ENCODE results near the gene CCDC71. TPM values are rescaled to one million over a fixed set of nuclear protein-coding genes. Genes with fewer than 3 reads are reported as not detected.

CCDC71 gene
- total RNA-seq, 2 donors from 2014 or later = 16.7 to 25.2 TPM

DNA sequence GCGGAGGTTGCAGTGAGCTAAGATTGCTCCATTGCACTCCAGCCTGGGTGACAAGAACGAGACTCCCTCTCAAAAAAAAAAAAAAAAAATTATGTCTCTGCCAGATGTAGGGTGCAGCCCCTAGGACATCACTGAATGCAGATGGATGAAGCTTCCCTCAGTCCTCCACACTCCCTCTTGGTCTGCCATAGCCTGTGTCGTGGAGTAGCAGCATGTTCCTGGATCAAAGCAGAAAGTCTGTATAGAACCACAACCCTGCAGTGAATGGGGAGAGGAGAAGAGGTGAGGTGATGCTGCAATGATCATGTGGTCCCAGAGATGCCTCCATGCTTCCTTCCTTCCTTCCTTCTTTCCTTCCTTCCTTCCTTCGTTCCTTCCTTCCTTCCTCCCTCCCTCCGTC, 18.0 kb downstream of the CCDC71 start:
- Histone ChIP-seq H3K27me3 (no peaks in the 10 kb centered on the region), H3K4me3 (no peak overlapping the region), H3K36me3 (no peaks in the 10 kb centered on the region), H3K4me1 (no peaks in the 10 kb centered on the region), H3K27ac (no peak overlapping the region), H3K9me3 (no peaks in the 10 kb centered on the region)
- no peak for DNase-seq (ENCODE audit: low spot score)
- TF ChIP-seq, protein P1, sequence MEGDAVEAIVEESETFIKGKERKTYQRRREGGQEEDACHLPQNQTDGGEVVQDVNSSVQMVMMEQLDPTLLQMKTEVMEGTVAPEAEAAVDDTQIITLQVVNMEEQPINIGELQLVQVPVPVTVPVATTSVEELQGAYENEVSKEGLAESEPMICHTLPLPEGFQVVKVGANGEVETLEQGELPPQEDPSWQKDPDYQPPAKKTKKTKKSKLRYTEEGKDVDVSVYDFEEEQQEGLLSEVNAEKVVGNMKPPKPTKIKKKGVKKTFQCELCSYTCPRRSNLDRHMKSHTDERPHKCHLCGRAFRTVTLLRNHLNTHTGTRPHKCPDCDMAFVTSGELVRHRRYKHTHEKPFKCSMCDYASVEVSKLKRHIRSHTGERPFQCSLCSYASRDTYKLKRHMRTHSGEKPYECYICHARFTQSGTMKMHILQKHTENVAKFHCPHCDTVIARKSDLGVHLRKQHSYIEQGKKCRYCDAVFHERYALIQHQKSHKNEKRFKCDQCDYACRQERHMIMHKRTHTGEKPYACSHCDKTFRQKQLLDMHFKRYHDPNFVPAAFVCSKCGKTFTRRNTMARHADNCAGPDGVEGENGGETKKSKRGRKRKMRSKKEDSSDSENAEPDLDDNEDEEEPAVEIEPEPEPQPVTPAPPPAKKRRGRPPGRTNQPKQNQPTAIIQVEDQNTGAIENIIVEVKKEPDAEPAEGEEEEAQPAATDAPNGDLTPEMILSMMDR (IDR thresholded peaks at IDR 0.05) = no peak

DNA sequence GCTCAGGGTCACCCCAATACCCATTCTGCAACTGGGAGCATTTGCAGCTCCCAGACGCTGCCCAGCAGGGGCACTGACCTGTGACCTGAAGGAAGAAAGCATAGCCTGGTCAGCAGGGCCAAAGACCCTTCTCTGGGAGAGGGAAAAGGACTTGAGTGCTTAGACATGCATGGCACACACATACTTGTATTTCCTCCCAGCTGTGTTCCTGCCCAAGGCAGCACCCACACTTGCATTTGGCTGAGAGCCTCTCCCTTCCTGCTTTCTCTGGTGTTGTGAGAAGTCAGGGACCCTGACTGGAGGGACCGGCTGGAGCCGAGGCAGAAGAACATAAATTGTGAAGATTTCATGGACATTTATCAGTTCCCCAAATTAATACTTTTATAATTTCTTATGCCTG, 26.1 kb downstream of the CCDC71 start:
- no peak overlapping the region for H3K27ac ChIP-seq
- no peak overlapping the region for H3K4me3 ChIP-seq
- no peaks in the 10 kb centered on the region for H3K9me3 ChIP-seq
- no peaks in the 10 kb centered on the region for H3K36me3 ChIP-seq
- H3K4me1 ChIP-seq = no peaks in the 10 kb centered on the region
- TF ChIP-seq, protein P1 (IDR thresholded peaks at IDR 0.05) = no peak
- no peaks in the 10 kb centered on the region for H3K27me3 ChIP-seq
- no peak for DNase-seq (ENCODE audit: low spot score)

DNA sequence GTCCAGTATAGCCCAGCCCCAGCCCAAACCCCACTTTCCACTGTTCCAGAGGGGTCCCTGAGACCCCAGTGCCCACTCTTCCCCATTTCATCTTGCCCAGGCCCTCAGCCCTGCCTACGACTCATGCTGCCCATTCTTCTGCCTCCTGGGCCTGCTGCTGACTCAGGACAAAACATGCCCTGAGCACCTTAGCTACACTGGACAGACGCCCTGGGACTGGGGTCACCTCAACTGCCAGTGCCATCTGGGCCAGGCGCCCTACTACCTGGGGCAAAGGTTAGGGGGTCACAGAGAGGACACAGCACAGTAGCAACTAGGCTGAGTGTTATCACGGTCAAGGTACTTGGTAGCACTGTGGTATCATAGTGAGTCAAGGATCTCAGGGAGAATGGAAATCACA, 30.6 kb downstream of the CCDC71 start:
- H3K36me3 ChIP-seq = peaks cover 12% of the 10 kb centered on the region
- no peaks in the 10 kb centered on the region for H3K27me3 ChIP-seq
- H3K4me3 ChIP-seq = no peak overlapping the region
- H3K4me1 ChIP-seq = peaks cover 0 to 19% of the 10 kb centered on the region in 2 donors
- DNase-seq (ENCODE audit: low spot score) = no peak
- no peaks in the 10 kb centered on the region for H3K9me3 ChIP-seq
- TF ChIP-seq, protein P1 (IDR thresholded peaks at IDR 0.05) = no peak
- no peak overlapping the region for H3K27ac ChIP-seq

DNA sequence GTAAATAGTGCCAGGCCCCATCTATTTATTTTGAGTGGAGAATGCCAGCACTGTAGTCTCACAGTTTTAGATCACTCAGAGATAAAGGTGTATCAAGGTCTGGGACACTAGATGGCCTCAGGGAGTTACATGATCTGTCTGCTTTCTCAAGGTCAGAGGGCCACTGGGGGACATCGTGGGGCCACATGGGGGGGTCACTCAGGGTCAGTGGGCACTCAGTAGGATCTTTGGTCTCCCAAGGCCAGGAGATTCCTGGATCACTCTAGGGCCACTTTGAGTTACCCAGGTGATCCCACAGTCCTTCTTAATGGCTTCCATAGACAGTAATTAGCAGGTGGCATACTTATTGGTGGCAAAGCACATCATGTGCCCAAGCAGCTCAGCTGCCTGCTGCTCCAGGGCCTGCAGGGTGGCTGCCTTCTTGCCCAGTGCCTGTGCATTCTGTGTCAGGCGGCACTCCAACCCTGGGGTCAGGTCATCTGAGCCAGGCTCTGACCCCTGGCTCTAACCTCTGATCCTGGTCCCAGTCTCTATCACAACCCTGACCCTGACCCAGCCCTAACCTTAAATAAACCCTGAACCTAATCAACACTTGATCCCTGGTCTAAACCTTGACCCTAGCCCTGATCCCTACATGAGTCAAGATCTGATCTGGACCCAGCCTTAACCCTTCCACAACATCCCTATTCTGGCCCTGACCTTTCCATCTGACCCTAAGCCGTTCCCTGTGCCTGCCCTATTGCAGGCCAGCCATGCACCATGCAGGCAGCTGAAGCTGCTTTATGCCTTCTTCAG, 31.5 kb downstream of the CCDC71 start:
- TF ChIP-seq, protein P1 (IDR thresholded peaks at IDR 0.05) = no peak
- peaks cover 20% of the 10 kb centered on the region for H3K36me3 ChIP-seq
- peak overlapping the region; percentile 90 to 92 for H3K27ac ChIP-seq
- H3K4me1 ChIP-seq = peaks cover 0 to 27% of the 10 kb centered on the region in 2 donors
- peak overlapping the region in 1 of 2 donors; percentile 67 for H3K4me3 ChIP-seq
- no peaks in the 10 kb centered on the region for H3K9me3 ChIP-seq
- H3K27me3 ChIP-seq = no peaks in the 10 kb centered on the region
- no peak for DNase-seq (ENCODE audit: low spot score)

DNA sequence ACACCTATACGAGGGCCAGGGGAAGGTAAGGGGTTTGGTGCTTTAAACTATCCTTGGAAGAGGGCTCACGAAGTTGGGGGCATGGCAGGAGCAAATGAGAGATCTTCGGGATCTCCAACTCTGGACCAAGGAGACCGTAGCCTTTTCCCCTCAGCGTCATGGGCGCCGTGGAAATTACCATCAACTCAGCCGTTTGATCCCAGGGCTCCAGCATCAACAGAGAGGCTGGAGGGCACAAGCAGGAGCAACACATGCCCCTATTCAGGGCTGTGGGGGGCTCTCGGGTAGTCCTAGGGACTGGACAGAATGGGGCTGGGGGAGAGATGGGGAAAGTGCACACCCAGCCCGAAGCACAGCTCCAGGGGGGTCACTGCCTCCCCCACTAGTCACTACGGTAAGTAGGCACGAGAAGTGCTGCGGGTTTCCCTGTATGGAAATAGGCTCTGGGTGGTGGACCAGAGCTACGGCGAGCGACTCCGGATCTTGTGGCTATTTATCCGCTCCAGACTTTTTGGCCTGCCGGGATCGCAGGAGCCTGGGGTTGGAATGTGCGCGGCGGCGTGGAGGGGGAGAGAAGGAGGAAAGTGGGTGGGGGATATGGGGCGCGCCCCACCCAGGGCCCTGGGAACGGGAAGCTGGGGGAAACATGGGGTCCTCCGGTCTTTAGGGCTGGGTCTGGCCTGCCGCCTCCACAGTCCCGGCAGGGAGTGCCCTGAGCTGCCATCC, 32.7 kb downstream of the CCDC71 start:
- Histone ChIP-seq H3K4me3 (peak overlapping the region; percentile 67 to 78), H3K4me1 (peaks cover 0 to 31% of the 10 kb centered on the region in 2 donors)
- TF ChIP-seq, protein P1 (IDR thresholded peaks at IDR 0.05) = peak in 1 of 2 donors; percentile 6

More for the DNA sequence above, 32.7 kb downstream of the CCDC71 start:
- peaks cover 33% of the 10 kb centered on the region for H3K36me3 ChIP-seq
- H3K27ac ChIP-seq = peak overlapping the region; percentile 90 to 92
- DNase-seq (ENCODE audit: low spot score) = peak; percentile 89
- no peaks in the 10 kb centered on the region for H3K9me3 ChIP-seq
- no peaks in the 10 kb centered on the region for H3K27me3 ChIP-seq

Data from right atrium auricular region (tissue), 2 donors.